Activated CD4-positive, alpha-beta memory T cell treated with anti-CD3 and anti-CD28 coated beads, Interleukin-2, amount 10 ng/mL, durations not matched to agents 7 days and 5 days (primary cell): ENCODE results near the gene SHISA4. TPM values are rescaled to one million over a fixed set of nuclear protein-coding genes. Genes with fewer than 3 reads are reported as not detected.
"Not testable (repeated sequence)": the region's sequence is repeated elsewhere in the genome, so short reads cannot be mapped to it uniquely, and the experiment has no call there.

Source experiments
- CTCF ChIA-PET: fragments of 350-600 bp; sonication (Branson Sonifier 250); formaldehyde crosslinking; loops from one replicate; lab custom pipeline; 2021; ENCODE audit warnings: antibody characterized with exemption, inconsistent platforms; lab: Charles Lee
- POLR2A ChIA-PET: fragments of 350-600 bp; sonication (Branson Sonifier 250); formaldehyde crosslinking; loops from one replicate; lab custom pipeline; 2021; ENCODE audit warnings: antibody characterized with exemption; lab: Charles Lee
- DNase-seq: peaks from one replicate; pipeline ENCODE4 v3.0.0-alpha.2; 2020
- H3K27ac Mint-ChIP-seq: one replicate; pipeline ENCODE4 v1.8.0; 2021; ENCODE audit warnings: mild to moderate bottlenecking, mixed read lengths
- H3K27me3 Mint-ChIP-seq: one replicate; pipeline ENCODE4 v1.8.0; 2021; ENCODE audit warnings: mixed read lengths
- H3K36me3 Mint-ChIP-seq: one replicate; pipeline ENCODE4 v1.8.0; 2021; ENCODE audit warnings: low read depth, mixed read lengths
- H3K4me1 Mint-ChIP-seq: one replicate; pipeline ENCODE4 v1.8.0; 2021; ENCODE audit warnings: mixed read lengths
- H3K4me3 Mint-ChIP-seq: one replicate; pipeline ENCODE4 v1.8.0; 2021; ENCODE audit warnings: mild to moderate bottlenecking, mixed read lengths
- H3K9me3 Mint-ChIP-seq: one replicate; pipeline ENCODE4 v1.8.0; 2021; ENCODE audit warnings: mixed read lengths
- total RNA-seq, 2 experiments: library from RNA; stranded (reverse); gene quantifications; one replicate each; pipeline ENCODE4 v1.2.3, GENCODE V29; 2021

SHISA4 gene
- total RNA-seq, 2 experiments from 2014 or later, result 0.55 to 0.81 TPM

- Mint-ChIP-seq H3K9me3 (no peaks in the 10 kb centered on the region), H3K27me3 (peaks cover 18% of the 10 kb centered on the region), H3K36me3 (no peaks in the 10 kb centered on the region), H3K4me3 (no peak overlapping the region), H3K4me1 (no peaks in the 10 kb centered on the region), H3K27ac (no peak overlapping the region)
- POLR2A ChIA-PET, result interaction anchor here (1.2 kb wide), 1 partner anchor 38 kb away, joined by 3 read pairs; no protein-coding TSS in a partner anchor
- DNase-seq, result no peak
- CTCF ChIA-PET, result interaction anchor here (0.6 to 3.2 kb wide), 3 partner anchors 29 to 170 kb away, joined by 3 to 7 read pairs (median 5); no protein-coding TSS in a partner anchor
Measured at GRCh38 chr1:201925301-201925567, 36.5 kb downstream of the SHISA4 start.

DNA sequence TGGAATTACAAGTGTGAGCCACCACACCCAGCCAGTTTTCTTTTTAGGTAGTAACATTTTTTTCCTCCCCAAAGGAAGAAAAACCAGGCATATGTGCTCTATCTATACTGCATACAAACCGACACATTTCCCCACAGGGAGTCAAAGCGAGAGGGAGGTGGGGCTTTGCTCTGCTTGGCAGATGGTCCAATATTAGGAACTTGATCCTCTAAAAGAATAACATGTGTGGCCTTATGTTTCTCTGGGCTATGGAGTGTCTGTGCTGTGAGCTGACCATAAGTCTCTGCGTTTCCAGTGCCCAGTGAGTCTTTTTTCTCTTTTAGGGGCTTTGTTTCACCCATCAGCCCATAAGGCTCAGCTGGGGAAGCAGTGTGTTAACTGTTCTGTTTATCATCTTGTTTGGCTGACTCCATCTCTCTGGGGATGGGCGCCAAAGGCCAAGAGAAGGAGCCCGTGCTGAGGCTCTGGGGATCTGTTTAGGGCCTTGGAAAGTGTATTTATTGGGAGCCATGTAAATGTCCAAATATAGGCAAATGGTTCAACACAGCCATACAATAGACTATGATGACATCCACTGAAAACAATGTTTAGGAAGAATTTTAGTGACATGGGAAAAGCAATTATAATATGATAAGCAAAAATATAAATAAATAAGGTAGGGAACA is 37.4 kb downstream of the SHISA4 start:
- DNase-seq, result no peak
- CTCF ChIA-PET, result interaction anchor here (3.2 kb wide), 1 partner anchor 30 kb away, joined by 7 read pairs; no protein-coding TSS in a partner anchor
- no peaks in the 10 kb centered on the region for H3K9me3 Mint-ChIP-seq
- no peak overlapping the region for H3K4me3 Mint-ChIP-seq
- H3K27me3 Mint-ChIP-seq, result peaks cover 16% of the 10 kb centered on the region
- H3K4me1 Mint-ChIP-seq, result no peaks in the 10 kb centered on the region
- POLR2A ChIA-PET, result interaction anchor here (1.0 kb wide), 1 partner anchor 29 kb away, joined by 3 read pairs; the partner anchor contains the start of gene TIMM17A
- no peaks in the 10 kb centered on the region for H3K36me3 Mint-ChIP-seq
- no peak overlapping the region for H3K27ac Mint-ChIP-seq

GRCh38 chr1:201928266-201928665 is 39.6 kb downstream of the SHISA4 start:
- no peak for DNase-seq
- Mint-ChIP-seq H3K4me1 (no peaks in the 10 kb centered on the region), H3K27ac (no peak overlapping the region), H3K27me3 (peaks cover 9% of the 10 kb centered on the region), H3K36me3 (no peaks in the 10 kb centered on the region), H3K9me3 (no peaks in the 10 kb centered on the region), H3K4me3 (no peak overlapping the region)
- ChIA-PET CTCF (no interaction called here), POLR2A (no interaction called here)

- Mint-ChIP-seq H3K36me3 (no peaks in the 10 kb centered on the region), H3K4me3 (no peak overlapping the region), H3K27me3 (peaks cover 20% of the 10 kb centered on the region), H3K9me3 (no peaks in the 10 kb centered on the region), H3K4me1 (no peaks in the 10 kb centered on the region), H3K27ac (no peak overlapping the region)
- ChIA-PET POLR2A (no interaction called here), CTCF (interaction anchor here (2.1 kb wide), 1 partner anchor 34 kb away, joined by 5 read pairs; no protein-coding TSS in a partner anchor)
- DNase-seq, result no peak
Measured at GRCh38 chr1:201930137-201930536, 41.4 kb downstream of the SHISA4 start.

GRCh38 chr1:201930803-201931202 is 42.1 kb downstream of the SHISA4 start:
- no peaks in the 10 kb centered on the region for H3K36me3 Mint-ChIP-seq
- no peak overlapping the region for H3K27ac Mint-ChIP-seq
- DNase-seq, result no peak
- CTCF ChIA-PET, result interaction anchor here (2.1 kb wide), 1 partner anchor 35 kb away, joined by 5 read pairs; no protein-coding TSS in a partner anchor
- H3K9me3 Mint-ChIP-seq, result no peaks in the 10 kb centered on the region
- H3K27me3 Mint-ChIP-seq, result peaks cover 17% of the 10 kb centered on the region
- no peaks in the 10 kb centered on the region for H3K4me1 Mint-ChIP-seq
- no peak overlapping the region for H3K4me3 Mint-ChIP-seq
- POLR2A ChIA-PET, result no interaction called here

DNA sequence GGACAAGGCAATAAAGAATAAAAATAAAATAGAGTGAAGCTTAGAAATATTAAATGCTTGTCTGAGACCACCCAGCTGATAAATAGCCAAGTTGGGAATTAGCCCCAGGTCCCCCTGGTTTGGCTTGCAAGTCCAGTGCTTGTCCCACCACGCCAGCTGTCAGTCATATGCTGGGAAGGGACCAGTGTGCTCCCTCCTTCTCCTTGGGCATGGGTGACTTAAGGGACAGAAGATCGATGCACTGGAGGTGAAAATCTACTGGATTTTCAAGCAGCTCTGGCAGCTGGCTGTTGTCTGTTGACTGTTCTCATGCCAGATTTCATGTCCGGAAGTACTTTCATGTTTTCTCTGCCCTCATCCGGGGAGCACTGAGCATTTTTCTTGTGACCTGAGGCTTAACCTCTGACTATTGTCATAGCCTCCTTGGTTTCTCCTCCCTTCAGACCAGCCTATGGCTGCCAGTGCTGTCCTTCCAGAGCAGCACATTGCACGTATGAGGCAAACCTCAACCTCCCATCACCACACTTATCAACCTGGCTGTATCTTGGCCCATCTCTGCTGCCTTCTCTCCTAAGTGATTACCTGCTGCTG is 45.2 kb downstream of the SHISA4 start:
- Mint-ChIP-seq H3K27me3 (peaks cover 20% of the 10 kb centered on the region), H3K36me3 (no peaks in the 10 kb centered on the region), H3K9me3 (no peaks in the 10 kb centered on the region), H3K27ac (no peak overlapping the region), H3K4me1 (no peaks in the 10 kb centered on the region), H3K4me3 (no peak overlapping the region)
- DNase-seq, result no peak
- POLR2A ChIA-PET, result no interaction called here
- CTCF ChIA-PET, result no interaction called here

- Mint-ChIP-seq H3K4me1 (no peaks in the 10 kb centered on the region), H3K27me3 (peaks cover 22% of the 10 kb centered on the region), H3K4me3 (no peak overlapping the region), H3K9me3 (no peaks in the 10 kb centered on the region), H3K27ac (no peak overlapping the region), H3K36me3 (no peaks in the 10 kb centered on the region)
- ChIA-PET CTCF (interaction anchor here (0.6 to 2.2 kb wide), 2 partner anchors 42 to 365 kb away, joined by 3 to 8 read pairs; no protein-coding TSS in a partner anchor), POLR2A (no interaction called here)
- DNase-seq, result no peak
Measured at GRCh38 chr1:201937624-201938213, 49.0 kb downstream of the SHISA4 start.

GRCh38 chr1:201938440-201939035 is 49.8 kb downstream of the SHISA4 start:
- no peak overlapping the region for H3K4me3 Mint-ChIP-seq
- no peaks in the 10 kb centered on the region for H3K9me3 Mint-ChIP-seq

GRCh38 chr1:201939148-201939547 is 50.5 kb downstream of the SHISA4 start:
- Mint-ChIP-seq H3K36me3 (no peaks in the 10 kb centered on the region), H3K4me1 (no peaks in the 10 kb centered on the region), H3K9me3 (no peaks in the 10 kb centered on the region), H3K27ac (no peak overlapping the region), H3K27me3 (peaks cover 33% of the 10 kb centered on the region), H3K4me3 (no peak overlapping the region)
- DNase-seq, result no peak
- ChIA-PET CTCF (no interaction called here), POLR2A (no interaction called here)

More at GRCh38 chr1:201938440-201939035, 49.8 kb downstream of the SHISA4 start:
- no peaks in the 10 kb centered on the region for H3K36me3 Mint-ChIP-seq
- no peaks in the 10 kb centered on the region for H3K4me1 Mint-ChIP-seq
- ChIA-PET CTCF (no interaction called here), POLR2A (no interaction called here)
- no peak overlapping the region for H3K27ac Mint-ChIP-seq
- peaks cover 29% of the 10 kb centered on the region for H3K27me3 Mint-ChIP-seq
- no peak for DNase-seq

DNA sequence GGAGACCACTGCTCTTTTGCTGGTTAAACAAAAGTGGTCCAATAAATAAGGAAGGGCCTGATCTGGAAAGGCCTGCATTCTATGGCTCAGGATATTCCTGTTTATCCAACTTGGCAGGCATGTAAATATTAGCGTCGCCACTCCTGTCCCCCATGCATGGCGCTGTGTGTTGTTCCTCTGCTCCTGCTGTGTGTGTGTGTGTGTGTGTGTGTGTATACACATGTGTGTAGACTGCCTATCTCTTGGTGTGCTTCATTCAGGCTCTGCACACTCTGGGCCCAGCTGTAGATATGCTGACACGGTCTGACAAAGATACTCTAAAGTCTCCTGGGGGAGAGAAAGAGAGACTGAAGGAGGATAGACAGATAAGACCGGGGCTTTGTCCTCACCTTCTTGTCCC is 50.9 kb downstream of the SHISA4 start:
- Mint-ChIP-seq H3K4me1 (no peaks in the 10 kb centered on the region), H3K4me3 (no peak overlapping the region), H3K36me3 (no peaks in the 10 kb centered on the region), H3K9me3 (no peaks in the 10 kb centered on the region), H3K27ac (no peak overlapping the region), H3K27me3 (peaks cover 33% of the 10 kb centered on the region)
- DNase-seq, result no peak
- ChIA-PET POLR2A (no interaction called here), CTCF (no interaction called here)

GRCh38 chr1:201940316-201940715 is 51.6 kb downstream of the SHISA4 start:
- DNase-seq, POLR2A ChIA-PET, CTCF ChIA-PET, H3K4me3 Mint-ChIP-seq, H3K27ac Mint-ChIP-seq, H3K36me3 Mint-ChIP-seq, H3K4me1 Mint-ChIP-seq, H3K9me3 Mint-ChIP-seq: not testable (repeated sequence)
- H3K27me3 Mint-ChIP-seq, result peaks cover 35% of the 10 kb centered on the region

GRCh38 chr1:201941420-201942128 is 52.9 kb downstream of the SHISA4 start:
- Mint-ChIP-seq H3K36me3 (no peaks in the 10 kb centered on the region), H3K4me3 (no peak overlapping the region), H3K4me1 (peaks cover 4% of the 10 kb centered on the region), H3K27ac (no peak overlapping the region), H3K27me3 (peaks cover 44% of the 10 kb centered on the region), H3K9me3 (no peaks in the 10 kb centered on the region)
- CTCF ChIA-PET, result no interaction called here
- POLR2A ChIA-PET, result no interaction called here
- DNase-seq, result no peak

DNA sequence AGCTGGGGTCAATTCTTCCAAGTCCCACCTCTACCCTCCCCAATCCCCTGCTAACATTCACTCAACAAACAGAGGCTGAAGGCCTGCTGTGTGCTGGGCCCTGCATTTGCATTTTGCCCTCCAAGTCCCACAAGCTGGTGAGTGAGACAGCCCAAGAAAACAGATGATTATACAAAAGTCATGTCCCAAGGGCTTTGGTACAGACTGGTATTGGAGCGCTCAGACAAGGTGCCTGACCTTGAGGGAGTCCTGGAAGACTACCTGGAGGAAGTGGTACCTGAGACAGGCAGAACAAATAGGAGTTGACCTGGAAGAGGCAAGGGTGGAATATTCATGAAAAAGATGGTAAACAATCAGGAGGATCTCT is 53.4 kb downstream of the SHISA4 start:
- H3K4me1 Mint-ChIP-seq, result peaks cover 7% of the 10 kb centered on the region
- H3K27me3 Mint-ChIP-seq, result peaks cover 50% of the 10 kb centered on the region
- no peak overlapping the region for H3K27ac Mint-ChIP-seq
- H3K9me3 Mint-ChIP-seq, result no peaks in the 10 kb centered on the region
- ChIA-PET CTCF (interaction anchor here (1.0 kb wide), 1 partner anchor 46 kb away, joined by 3 read pairs; no protein-coding TSS in a partner anchor), POLR2A (no interaction called here)
- H3K4me3 Mint-ChIP-seq, result no peak overlapping the region
- DNase-seq, result no peak
- H3K36me3 Mint-ChIP-seq, result no peaks in the 10 kb centered on the region
